ENCODE data around the gene PEX6.

GRCh38 chr6:43024436-43024835 lies 45.5 kb upstream of the PEX6 start:
- TF ChIP-seq, protein P1, sequence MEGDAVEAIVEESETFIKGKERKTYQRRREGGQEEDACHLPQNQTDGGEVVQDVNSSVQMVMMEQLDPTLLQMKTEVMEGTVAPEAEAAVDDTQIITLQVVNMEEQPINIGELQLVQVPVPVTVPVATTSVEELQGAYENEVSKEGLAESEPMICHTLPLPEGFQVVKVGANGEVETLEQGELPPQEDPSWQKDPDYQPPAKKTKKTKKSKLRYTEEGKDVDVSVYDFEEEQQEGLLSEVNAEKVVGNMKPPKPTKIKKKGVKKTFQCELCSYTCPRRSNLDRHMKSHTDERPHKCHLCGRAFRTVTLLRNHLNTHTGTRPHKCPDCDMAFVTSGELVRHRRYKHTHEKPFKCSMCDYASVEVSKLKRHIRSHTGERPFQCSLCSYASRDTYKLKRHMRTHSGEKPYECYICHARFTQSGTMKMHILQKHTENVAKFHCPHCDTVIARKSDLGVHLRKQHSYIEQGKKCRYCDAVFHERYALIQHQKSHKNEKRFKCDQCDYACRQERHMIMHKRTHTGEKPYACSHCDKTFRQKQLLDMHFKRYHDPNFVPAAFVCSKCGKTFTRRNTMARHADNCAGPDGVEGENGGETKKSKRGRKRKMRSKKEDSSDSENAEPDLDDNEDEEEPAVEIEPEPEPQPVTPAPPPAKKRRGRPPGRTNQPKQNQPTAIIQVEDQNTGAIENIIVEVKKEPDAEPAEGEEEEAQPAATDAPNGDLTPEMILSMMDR (conservative IDR thresholded peaks at IDR 0.05; ENCODE audit: low read length): no peak
- no peak for TF ChIP-seq EZH2phosphoT487 (IDR thresholded peaks at IDR 0.05; ENCODE audit: borderline replicate concordance)

Data from Loucy (cell line).